Measurements from ENCODE around the gene PPP1R7. TPM values are rescaled to one million over a fixed set of nuclear protein-coding genes. Genes with fewer than 3 reads are reported as not detected.
A peak's percentile ranks its signal among the peaks of the same experiment; 100 is the strongest.

PPP1R7 gene
- total RNA-seq, 1 experiment from 2014 or later: 49.1 TPM

DNA sequence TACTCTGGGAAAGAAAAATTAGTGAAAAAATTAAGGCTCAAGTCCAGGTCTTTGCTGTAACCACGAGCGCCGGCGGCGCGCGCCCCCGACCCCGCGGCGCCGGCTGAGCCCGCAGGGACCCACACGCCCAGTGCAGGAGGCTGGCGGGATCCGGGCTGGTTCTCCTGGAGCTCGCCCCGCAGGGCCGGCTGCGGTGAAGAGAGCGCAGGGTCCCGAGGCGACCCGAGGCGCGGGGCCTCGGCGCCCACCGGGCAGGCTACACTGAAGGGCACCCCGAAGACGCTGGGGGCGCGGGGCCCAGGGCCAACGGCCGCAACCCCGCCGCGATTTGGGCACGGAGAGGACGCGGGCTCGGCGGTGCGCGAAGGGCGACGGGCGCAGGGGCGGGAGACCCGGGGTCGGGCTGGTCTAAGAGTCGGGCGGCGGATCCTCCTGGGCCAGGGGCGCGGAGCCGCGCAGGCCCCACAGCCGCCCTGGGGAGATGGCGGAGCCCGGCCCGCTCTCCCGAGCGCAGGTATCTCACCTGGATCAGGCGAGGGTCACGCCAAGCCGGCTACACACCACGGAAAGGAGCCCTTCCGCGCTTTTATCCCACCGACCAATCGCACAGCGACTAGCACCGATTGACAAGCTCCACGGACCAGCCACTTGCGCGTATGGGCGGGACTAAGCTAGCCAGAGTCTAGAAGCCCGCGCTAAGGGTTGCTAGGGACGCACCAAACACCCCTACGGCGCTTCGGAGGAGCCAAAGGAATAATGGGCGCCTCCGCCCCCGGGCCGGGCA lies 1.2 kb upstream of the PPP1R7 start, which contains the start of gene PASK (continued):
- TF ChIP-seq, protein P1, sequence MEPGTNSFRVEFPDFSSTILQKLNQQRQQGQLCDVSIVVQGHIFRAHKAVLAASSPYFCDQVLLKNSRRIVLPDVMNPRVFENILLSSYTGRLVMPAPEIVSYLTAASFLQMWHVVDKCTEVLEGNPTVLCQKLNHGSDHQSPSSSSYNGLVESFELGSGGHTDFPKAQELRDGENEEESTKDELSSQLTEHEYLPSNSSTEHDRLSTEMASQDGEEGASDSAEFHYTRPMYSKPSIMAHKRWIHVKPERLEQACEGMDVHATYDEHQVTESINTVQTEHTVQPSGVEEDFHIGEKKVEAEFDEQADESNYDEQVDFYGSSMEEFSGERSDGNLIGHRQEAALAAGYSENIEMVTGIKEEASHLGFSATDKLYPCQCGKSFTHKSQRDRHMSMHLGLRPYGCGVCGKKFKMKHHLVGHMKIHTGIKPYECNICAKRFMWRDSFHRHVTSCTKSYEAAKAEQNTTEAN (CRISPR knock-in tag; IDR thresholded peaks at IDR 0.05): 0 out of 2 replicates have a peak, but pooled peaks have one; percentile 25
- TF ChIP-seq, protein P2, sequence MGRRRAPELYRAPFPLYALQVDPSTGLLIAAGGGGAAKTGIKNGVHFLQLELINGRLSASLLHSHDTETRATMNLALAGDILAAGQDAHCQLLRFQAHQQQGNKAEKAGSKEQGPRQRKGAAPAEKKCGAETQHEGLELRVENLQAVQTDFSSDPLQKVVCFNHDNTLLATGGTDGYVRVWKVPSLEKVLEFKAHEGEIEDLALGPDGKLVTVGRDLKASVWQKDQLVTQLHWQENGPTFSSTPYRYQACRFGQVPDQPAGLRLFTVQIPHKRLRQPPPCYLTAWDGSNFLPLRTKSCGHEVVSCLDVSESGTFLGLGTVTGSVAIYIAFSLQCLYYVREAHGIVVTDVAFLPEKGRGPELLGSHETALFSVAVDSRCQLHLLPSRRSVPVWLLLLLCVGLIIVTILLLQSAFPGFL (CRISPR knock-in tag; IDR thresholded peaks at IDR 0.05; ENCODE audit: borderline replicate concordance): no peak
- TF ChIP-seq RELA (CRISPR knock-in tag; IDR thresholded peaks at IDR 0.05; ENCODE audit: borderline replicate concordance) (peak; percentile 77; the same call in 1 of the 2 replicates), NFYB (CRISPR knock-in tag; conservative IDR thresholded peaks at IDR 0.05; ENCODE audit: low read depth) (peak; percentile 79), ETV6 (CRISPR knock-in tag; IDR thresholded peaks at IDR 0.05) (peak; percentile 25; the same call in 1 of the 2 replicates), NR2C2 (CRISPR knock-in tag; IDR thresholded peaks at IDR 0.05) (no peak), CBFB (CRISPR knock-in tag; IDR thresholded peaks at IDR 0.05; ENCODE audit: low read depth) (no peak), MYBL2 (CRISPR knock-in tag; IDR thresholded peaks at IDR 0.05) (peak; percentile 62; the same call in 1 of the 2 replicates), ZNF317 (CRISPR knock-in tag; IDR thresholded peaks at IDR 0.05; ENCODE audit: borderline replicate concordance, low read depth) (peak; percentile 14; the same call in 1 of the 2 replicates), MXD4 (CRISPR knock-in tag; IDR thresholded peaks at IDR 0.05; ENCODE audit: borderline replicate concordance) (no peak), FOXP1 (CRISPR knock-in tag; IDR thresholded peaks at IDR 0.05; ENCODE audit: borderline replicate concordance) (0 out of 2 replicates have a peak, but pooled peaks have one; percentile 47)
- TF ChIP-seq, protein P3, sequence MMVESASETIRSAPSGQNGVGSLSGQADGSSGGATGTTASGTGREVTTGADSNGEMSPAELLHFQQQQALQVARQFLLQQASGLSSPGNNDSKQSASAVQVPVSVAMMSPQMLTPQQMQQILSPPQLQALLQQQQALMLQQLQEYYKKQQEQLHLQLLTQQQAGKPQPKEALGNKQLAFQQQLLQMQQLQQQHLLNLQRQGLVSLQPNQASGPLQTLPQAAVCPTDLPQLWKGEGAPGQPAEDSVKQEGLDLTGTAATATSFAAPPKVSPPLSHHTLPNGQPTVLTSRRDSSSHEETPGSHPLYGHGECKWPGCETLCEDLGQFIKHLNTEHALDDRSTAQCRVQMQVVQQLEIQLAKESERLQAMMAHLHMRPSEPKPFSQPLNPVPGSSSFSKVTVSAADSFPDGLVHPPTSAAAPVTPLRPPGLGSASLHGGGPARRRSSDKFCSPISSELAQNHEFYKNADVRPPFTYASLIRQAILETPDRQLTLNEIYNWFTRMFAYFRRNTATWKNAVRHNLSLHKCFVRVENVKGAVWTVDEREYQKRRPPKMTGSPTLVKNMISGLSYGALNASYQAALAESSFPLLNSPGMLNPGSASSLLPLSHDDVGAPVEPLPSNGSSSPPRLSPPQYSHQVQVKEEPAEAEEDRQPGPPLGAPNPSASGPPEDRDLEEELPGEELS (CRISPR knock-in tag; IDR thresholded peaks at IDR 0.05): peak; percentile 37; the same call in 1 of the 2 replicates
- TF ChIP-seq, protein P4, sequence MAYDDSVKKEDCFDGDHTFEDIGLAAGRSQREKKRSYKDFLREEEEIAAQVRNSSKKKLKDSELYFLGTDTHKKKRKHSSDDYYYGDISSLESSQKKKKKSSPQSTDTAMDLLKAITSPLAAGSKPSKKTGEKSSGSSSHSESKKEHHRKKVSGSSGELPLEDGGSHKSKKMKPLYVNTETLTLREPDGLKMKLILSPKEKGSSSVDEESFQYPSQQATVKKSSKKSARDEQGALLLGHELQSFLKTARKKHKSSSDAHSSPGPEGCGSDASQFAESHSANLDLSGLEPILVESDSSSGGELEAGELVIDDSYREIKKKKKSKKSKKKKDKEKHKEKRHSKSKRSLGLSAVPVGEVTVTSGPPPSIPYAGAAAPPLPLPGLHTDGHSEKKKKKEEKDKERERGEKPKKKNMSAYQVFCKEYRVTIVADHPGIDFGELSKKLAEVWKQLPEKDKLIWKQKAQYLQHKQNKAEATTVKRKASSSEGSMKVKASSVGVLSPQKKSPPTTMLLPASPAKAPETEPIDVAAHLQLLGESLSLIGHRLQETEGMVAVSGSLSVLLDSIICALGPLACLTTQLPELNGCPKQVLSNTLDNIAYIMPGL (CRISPR knock-in tag; IDR thresholded peaks at IDR 0.05): peak; percentile 51; the same call in 1 of the 2 replicates
- TF ChIP-seq, protein P5, sequence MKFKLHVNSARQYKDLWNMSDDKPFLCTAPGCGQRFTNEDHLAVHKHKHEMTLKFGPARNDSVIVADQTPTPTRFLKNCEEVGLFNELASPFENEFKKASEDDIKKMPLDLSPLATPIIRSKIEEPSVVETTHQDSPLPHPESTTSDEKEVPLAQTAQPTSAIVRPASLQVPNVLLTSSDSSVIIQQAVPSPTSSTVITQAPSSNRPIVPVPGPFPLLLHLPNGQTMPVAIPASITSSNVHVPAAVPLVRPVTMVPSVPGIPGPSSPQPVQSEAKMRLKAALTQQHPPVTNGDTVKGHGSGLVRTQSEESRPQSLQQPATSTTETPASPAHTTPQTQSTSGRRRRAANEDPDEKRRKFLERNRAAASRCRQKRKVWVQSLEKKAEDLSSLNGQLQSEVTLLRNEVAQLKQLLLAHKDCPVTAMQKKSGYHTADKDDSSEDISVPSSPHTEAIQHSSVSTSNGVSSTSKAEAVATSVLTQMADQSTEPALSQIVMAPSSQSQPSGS (CRISPR knock-in tag; IDR thresholded peaks at IDR 0.05; ENCODE audit: borderline replicate concordance, low read depth): no peak
- TF ChIP-seq, protein P6, sequence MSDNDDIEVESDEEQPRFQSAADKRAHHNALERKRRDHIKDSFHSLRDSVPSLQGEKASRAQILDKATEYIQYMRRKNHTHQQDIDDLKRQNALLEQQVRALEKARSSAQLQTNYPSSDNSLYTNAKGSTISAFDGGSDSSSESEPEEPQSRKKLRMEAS (CRISPR knock-in tag; IDR thresholded peaks at IDR 0.05): peak; percentile 80
- TF ChIP-seq, protein P7, sequence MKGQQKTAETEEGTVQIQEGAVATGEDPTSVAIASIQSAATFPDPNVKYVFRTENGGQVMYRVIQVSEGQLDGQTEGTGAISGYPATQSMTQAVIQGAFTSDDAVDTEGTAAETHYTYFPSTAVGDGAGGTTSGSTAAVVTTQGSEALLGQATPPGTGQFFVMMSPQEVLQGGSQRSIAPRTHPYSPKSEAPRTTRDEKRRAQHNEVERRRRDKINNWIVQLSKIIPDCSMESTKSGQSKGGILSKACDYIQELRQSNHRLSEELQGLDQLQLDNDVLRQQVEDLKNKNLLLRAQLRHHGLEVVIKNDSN (CRISPR knock-in tag; IDR thresholded peaks at IDR 0.05): peak; percentile 31; the same call in 1 of the 2 replicates

Measured in WTC11 (cell line).